ENCODE results near the gene NUP153.

DNA sequence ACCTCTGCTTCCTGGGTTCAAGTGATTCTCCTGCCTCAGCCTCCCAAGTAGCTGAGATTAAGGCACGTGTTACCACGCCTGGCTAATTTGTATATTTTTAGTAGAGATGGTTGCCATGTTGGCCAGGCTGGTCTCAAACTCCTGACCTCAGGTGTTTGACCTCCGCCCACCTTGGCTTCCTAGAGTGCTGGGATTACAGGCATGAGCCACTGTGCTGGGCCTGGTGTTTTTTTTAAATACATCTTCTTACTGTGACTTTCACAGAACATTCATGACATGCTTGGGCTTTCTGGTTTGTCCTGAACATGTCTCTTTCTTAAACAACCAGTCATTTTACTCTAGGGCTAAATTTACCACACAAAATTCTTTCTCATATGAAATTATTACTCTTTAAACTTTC, 141.3 kb downstream of the NUP153 start:
- TF ChIP-seq, protein P1, sequence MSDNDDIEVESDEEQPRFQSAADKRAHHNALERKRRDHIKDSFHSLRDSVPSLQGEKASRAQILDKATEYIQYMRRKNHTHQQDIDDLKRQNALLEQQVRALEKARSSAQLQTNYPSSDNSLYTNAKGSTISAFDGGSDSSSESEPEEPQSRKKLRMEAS (CRISPR knock-in tag; IDR thresholded peaks at IDR 0.05) = no peak
- TF ChIP-seq SMAD3 (CRISPR knock-in tag; IDR thresholded peaks at IDR 0.05; ENCODE audit: borderline replicate concordance) = no peak
- TF ChIP-seq, protein P2, sequence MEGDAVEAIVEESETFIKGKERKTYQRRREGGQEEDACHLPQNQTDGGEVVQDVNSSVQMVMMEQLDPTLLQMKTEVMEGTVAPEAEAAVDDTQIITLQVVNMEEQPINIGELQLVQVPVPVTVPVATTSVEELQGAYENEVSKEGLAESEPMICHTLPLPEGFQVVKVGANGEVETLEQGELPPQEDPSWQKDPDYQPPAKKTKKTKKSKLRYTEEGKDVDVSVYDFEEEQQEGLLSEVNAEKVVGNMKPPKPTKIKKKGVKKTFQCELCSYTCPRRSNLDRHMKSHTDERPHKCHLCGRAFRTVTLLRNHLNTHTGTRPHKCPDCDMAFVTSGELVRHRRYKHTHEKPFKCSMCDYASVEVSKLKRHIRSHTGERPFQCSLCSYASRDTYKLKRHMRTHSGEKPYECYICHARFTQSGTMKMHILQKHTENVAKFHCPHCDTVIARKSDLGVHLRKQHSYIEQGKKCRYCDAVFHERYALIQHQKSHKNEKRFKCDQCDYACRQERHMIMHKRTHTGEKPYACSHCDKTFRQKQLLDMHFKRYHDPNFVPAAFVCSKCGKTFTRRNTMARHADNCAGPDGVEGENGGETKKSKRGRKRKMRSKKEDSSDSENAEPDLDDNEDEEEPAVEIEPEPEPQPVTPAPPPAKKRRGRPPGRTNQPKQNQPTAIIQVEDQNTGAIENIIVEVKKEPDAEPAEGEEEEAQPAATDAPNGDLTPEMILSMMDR (IDR thresholded peaks at IDR 0.05) = no peak
- TF ChIP-seq FOXK1 (CRISPR knock-in tag; IDR thresholded peaks at IDR 0.05) = no peak
- no peak for TF ChIP-seq JUN (CRISPR knock-in tag; IDR thresholded peaks at IDR 0.05)
- no peak for TF ChIP-seq SP1 (CRISPR knock-in tag; conservative IDR thresholded peaks at IDR 0.05)
- TF ChIP-seq IRF1 (CRISPR knock-in tag; IDR thresholded peaks at IDR 0.05) = no peak
- no peak for TF ChIP-seq NFE2L1 (CRISPR knock-in tag; IDR thresholded peaks at IDR 0.05)
- no peak for TF ChIP-seq ATF3 (CRISPR knock-in tag; conservative IDR thresholded peaks at IDR 0.05)
- no peak for TF ChIP-seq FOXJ3 (CRISPR knock-in tag; IDR thresholded peaks at IDR 0.05; ENCODE audit: borderline replicate concordance)

Data from WTC11 (cell line).